Measurements from ENCODE around the gene KLF13. TPM values are rescaled to one million over a fixed set of nuclear protein-coding genes. Genes with fewer than 3 reads are reported as not detected.

Gene KLF13
- total RNA-seq = 235 TPM

DNA sequence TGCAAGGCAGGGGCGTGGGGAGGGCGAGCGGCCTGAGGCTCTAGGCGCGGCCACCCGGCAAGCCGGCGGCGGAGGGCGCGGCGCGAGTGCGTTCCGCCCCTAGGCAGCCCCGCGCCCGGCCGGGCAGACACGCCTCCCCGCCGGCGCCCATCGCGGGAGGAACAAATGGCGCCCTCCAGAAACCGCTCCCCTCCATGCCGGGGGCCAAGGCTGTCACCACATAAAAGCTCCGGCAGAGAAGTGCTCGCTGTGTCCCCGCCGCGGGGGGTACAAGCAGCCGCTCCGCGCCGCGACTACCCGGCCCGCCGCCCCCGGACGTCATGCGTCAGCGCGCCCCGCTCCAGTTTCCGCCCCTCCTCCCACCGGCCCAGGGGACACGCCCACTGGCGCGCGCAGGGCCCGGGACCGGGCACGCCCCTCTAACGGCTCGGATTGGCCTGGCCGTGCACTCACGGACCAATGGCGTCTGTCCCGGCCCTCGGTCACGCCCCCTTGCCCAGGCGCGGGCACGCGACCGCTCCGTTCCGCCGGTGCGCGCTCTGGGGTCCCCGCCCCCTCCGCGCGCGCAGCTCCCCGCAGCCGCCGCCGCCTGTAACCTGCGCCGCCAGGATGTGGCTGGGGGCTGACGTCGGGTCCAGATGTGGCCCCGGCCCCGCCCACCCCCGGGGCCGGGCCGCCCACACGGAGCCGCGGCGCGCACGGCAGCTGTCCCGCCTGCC, at the start of gene KLF13:
Gene KLF13 (plus strand): TSS at position 680 of the 719 bp plus-strand sequence. CDS start 378 bp downstream, outside the sequence.
- H3K27me3 ChIP-seq = no peaks in the 10 kb centered on the region

DNA sequence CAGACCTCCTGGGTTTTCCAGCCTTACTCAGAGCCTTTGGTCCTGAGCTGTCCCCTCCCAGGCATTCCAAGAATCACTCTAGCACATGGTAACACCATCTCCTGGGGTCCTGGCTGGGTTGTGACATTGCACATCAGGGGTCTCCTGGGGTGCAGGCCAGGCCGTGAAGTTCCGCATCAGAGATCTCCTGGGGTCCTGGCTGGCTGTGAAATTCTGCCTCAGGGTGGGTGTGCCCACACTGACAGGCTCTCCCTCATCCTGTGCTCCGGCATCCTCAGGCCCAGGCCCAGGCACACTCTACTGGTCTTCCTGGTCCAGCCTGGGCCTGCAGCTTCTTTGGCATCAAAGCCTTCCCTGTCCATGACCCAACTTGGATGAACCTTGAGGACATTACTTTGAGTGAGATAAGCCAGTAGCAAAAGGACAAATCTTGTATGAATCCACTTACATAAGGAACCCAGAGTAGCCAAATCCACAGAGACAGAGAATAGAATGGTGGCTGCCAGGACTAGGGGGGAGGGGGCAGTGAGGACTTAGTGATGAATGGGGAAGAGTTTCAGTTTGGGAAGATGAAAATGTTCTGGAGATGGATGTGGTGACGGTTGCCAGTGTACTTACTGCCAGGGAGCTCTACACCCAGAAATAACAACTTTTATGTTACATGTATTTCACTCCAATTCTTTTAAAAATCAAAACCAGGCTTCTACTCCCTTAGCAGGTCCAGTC, 49.1 kb upstream of the KLF13 start:
- H3K4me1 ChIP-seq = no peaks in the 10 kb centered on the region
- no peaks in the 10 kb centered on the region for H3K27me3 ChIP-seq
- H3K27ac ChIP-seq = no peak overlapping the region
- TF ChIP-seq, protein P1, sequence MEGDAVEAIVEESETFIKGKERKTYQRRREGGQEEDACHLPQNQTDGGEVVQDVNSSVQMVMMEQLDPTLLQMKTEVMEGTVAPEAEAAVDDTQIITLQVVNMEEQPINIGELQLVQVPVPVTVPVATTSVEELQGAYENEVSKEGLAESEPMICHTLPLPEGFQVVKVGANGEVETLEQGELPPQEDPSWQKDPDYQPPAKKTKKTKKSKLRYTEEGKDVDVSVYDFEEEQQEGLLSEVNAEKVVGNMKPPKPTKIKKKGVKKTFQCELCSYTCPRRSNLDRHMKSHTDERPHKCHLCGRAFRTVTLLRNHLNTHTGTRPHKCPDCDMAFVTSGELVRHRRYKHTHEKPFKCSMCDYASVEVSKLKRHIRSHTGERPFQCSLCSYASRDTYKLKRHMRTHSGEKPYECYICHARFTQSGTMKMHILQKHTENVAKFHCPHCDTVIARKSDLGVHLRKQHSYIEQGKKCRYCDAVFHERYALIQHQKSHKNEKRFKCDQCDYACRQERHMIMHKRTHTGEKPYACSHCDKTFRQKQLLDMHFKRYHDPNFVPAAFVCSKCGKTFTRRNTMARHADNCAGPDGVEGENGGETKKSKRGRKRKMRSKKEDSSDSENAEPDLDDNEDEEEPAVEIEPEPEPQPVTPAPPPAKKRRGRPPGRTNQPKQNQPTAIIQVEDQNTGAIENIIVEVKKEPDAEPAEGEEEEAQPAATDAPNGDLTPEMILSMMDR (IDR thresholded peaks at IDR 0.05) = no peak
- no peaks in the 10 kb centered on the region for H3K36me3 ChIP-seq
- intact Hi-C loops (cut with DNase I) = no loop called here
- H3K9me3 ChIP-seq = no peaks in the 10 kb centered on the region
- no peak overlapping the region for H3K4me3 ChIP-seq
- DNase-seq (ENCODE audit: low spot score in 2 of 2) = no peak

More for the DNA sequence above, at the start of gene KLF13:
- Histone ChIP-seq H3K4me3 (peak within 1 kb of the TSS; percentile 74 to 90), H3K9me3 (no peaks in the 10 kb centered on the region), H3K4me1 (peaks cover 5 to 27% of the 10 kb centered on the region in 2 donors), H3K36me3 (no peaks in the 10 kb centered on the region), H3K27ac (peak within 1 kb of the TSS; percentile 95 to 99)
- TF ChIP-seq, protein P1 (IDR thresholded peaks at IDR 0.05) = no peak
- DNase-seq (ENCODE audit: low spot score in 2 of 2) = peak; percentile 93 to 99
- intact Hi-C loops (cut with DNase I) = loop anchor here (1.0 to 10.0 kb wide), 10 partner anchors 38 to 544 kb away; partner anchors contain the start of genes FAN1, MTMR10 and OTUD7A

DNA sequence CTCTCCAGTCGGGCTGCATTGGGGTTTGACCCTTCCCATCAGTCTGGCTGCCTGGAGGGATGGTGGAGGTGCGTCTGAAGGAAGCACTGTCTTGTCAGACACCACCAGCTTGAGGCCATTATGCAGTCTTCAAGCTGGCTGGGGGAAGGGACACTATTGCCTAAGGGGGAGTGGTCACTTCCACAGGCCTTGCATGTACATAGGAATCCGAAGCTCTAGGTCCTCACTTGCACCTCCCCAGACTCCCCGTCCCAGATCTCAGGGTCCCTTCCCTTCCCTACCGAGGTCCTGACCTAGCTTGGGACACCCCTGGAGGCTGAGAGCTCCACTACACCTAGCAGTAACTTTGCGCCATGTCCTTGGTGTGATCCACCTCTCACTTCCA, 48.6 kb upstream of the KLF13 start:
- Histone ChIP-seq H3K27ac (no peak overlapping the region), H3K4me1 (no peaks in the 10 kb centered on the region), H3K27me3 (no peaks in the 10 kb centered on the region), H3K9me3 (no peaks in the 10 kb centered on the region), H3K4me3 (no peak overlapping the region), H3K36me3 (no peaks in the 10 kb centered on the region)
- peak in 1 of 2 donors; percentile 42 for DNase-seq (ENCODE audit: low spot score in 2 of 2)
- intact Hi-C loops (cut with DNase I) = no loop called here
- TF ChIP-seq, protein P1 (IDR thresholded peaks at IDR 0.05) = no peak

DNA sequence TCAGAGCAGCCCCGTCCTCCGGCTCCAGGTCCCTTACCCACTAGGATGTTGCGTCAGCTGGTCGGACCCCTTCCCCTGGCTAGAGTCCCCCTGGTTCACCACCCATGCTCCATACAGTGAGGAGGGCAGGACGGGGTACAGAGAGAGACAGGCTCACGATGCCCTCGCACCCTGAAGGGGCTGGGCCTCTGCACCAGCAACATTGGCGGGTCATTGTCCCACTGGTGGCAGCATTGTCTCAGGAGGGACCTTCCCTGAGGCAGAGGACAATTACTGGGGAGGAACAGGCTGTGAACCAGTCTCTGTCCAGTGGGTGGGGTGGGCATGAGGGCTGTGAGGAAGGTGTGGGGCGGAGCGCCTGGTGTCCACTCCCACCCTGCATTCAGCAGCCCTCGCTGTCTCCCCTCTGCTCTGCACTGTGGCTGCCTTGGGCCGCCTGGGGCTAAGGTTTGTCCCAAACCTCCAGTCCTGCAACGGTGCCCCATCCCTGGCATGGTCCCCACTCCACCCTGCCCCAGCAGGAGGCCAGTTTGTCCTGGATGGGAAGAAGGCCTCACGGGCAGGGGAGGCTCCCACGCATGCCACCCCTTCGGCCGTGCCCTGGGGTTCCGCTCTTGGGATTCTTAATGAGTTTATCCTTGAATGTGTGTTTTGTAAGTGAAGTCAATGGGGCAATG, 48.0 kb upstream of the KLF13 start:
- no peaks in the 10 kb centered on the region for H3K9me3 ChIP-seq
- TF ChIP-seq, protein P1 (IDR thresholded peaks at IDR 0.05) = no peak
- no peaks in the 10 kb centered on the region for H3K27me3 ChIP-seq
- H3K27ac ChIP-seq = no peak overlapping the region
- no peaks in the 10 kb centered on the region for H3K36me3 ChIP-seq
- intact Hi-C loops (cut with DNase I) = no loop called here
- DNase-seq (ENCODE audit: low spot score in 2 of 2) = peak in 1 of 2 donors; percentile 44
- no peaks in the 10 kb centered on the region for H3K4me1 ChIP-seq
- no peak overlapping the region for H3K4me3 ChIP-seq

DNA sequence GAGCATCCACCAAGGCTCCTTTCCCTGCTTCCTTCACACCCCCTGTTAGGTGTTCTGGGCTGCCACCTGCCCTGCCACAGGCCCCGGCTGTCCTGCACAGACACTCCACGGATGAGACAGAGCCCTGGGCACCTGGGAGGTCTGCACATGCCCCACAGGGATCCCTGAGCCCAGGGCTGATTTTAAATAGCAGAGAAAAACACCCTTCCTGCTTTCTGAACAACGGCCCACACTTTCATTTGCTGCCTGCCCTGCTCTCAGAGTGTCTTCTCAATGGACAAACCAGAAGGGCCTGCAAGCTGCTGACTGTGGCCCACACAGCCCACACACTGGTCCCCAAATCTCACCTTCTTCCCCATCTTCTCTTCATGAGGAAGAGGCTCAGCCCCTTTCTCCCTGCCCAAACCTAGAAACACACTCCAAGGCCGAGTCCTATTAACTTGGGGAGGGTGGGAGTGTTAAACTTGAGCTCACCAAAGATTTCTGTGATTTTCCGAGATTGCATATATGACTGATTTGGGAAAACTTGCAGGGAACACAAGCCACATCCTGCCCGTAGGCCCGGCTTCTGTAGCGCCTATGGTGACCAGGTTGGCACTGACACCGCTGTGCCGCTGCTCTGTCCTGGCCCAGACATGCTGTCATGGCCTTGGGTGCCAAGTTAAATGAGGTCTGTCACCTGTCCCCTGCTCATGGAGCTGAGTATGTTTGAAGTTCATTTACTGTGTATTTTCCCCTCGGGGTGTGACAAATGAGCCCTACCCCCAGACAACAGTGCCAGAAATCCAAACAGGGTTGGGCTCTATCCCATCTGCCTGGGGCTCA, 47.2 kb upstream of the KLF13 start:
- Histone ChIP-seq H3K36me3 (no peaks in the 10 kb centered on the region), H3K4me3 (no peak overlapping the region), H3K9me3 (no peaks in the 10 kb centered on the region), H3K27ac (no peak overlapping the region), H3K27me3 (no peaks in the 10 kb centered on the region), H3K4me1 (no peaks in the 10 kb centered on the region)
- TF ChIP-seq, protein P1 (IDR thresholded peaks at IDR 0.05) = no peak
- peak in 1 of 2 donors; percentile 54 for DNase-seq (ENCODE audit: low spot score in 2 of 2)
- intact Hi-C loops (cut with DNase I) = no loop called here
